Stomach (tissue), 4 donors: ENCODE measurements around the gene MUS81.

Experiments
- POLR2A ChIP-seq, 4 donors: fragments of 450-650 bp; IDR thresholded peaks; one replicate each; pipeline ENCODE4 v1.6.1; 2016; ENCODE audit warnings: antibody characterized with exemption in 4 of 4, control low read depth in 2 of 4, mild to moderate bottlenecking in 1 of 4, moderate library complexity in 1 of 4
- TF ChIP-seq, protein P1 (sequence below), 7 experiments: fragments of 450-650 bp in 4 of 7; fragments of 200-600 bp in 3 of 7; sonication (generic) in 3 of 7; IDR thresholded peaks; one replicate each; pipeline ENCODE4 v1.5.1; 2016 to 2019; ENCODE audit warnings: antibody characterized with exemption in 7 of 7, control low read depth in 2 of 7, mild to moderate bottlenecking in 1 of 7

- TF ChIP-seq POLR2A (IDR thresholded peaks at IDR 0.05) = no peak
- TF ChIP-seq, protein P1, sequence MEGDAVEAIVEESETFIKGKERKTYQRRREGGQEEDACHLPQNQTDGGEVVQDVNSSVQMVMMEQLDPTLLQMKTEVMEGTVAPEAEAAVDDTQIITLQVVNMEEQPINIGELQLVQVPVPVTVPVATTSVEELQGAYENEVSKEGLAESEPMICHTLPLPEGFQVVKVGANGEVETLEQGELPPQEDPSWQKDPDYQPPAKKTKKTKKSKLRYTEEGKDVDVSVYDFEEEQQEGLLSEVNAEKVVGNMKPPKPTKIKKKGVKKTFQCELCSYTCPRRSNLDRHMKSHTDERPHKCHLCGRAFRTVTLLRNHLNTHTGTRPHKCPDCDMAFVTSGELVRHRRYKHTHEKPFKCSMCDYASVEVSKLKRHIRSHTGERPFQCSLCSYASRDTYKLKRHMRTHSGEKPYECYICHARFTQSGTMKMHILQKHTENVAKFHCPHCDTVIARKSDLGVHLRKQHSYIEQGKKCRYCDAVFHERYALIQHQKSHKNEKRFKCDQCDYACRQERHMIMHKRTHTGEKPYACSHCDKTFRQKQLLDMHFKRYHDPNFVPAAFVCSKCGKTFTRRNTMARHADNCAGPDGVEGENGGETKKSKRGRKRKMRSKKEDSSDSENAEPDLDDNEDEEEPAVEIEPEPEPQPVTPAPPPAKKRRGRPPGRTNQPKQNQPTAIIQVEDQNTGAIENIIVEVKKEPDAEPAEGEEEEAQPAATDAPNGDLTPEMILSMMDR (IDR thresholded peaks at IDR 0.05) = no peak
Measured at GRCh38 chr11:65886826-65887722, 26.8 kb downstream of the MUS81 start.
